GM15510 (cell line): ENCODE data around the gene ZBTB48.

Experiments
- POLR2A ChIP-seq: IDR thresholded peaks from 3 replicates; pipeline ENCODE4 v1.6.1; 2011; ENCODE audit warnings: borderline replicate concordance; ENCODE audit not compliant: insufficient read length; ENCODE audit errors: extremely low read depth

ZBTB48 gene

DNA sequence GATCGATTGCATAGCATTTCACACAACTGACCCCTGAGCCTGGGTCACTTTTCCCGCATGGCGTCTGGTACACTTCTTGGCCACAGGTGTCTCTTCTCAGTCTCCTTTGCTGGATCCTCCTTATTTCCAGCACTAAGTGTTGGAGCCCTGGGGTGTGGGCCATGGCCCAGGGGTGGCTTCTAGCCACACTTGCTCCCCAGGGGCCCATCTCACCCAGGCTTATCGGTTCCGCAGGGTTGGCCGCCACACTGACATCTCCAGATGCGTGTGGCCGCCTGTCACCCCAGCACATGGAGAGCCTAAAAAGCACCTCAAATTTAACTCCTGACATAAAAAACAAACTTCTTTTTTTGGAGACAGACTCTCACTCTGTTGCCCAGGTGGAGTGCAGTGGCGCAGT is 47.2 kb downstream of the ZBTB48 start:
- TF ChIP-seq POLR2A = no peak

DNA sequence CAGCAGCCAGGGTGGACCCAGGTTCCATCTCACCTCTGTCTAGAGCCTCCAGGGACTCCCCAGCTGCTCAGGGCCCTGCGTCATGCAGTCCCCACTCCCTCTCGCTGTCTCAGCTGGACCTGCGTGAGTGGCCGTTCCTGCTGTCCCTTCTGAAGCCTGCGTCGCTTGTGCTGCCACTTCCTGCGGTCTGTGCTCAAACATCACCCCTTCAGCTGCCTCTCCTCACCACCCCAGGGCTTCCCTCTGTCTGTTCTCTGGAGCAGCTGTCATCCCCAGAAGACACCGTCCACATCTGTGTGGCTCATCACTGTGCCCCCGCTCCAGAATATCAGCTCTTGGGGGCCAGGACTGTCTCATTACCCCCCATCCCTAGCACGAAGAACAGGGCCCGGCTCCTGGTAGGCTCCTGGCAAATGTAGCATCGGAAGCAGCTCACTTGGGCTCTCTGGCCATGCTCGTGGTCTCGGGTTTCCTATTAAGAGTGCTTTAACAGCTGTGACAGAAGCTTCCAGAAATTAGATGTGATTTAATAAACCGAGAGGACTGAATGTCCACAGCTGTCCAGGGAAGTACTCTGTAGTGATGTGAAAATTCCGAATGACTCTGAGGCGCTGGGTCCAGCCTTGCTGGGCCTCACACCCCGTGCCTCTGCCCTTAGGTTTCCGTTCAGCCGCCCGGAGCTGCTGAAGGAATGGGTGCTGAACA is 48.2 kb downstream of the ZBTB48 start:
- TF ChIP-seq POLR2A = no peak

DNA sequence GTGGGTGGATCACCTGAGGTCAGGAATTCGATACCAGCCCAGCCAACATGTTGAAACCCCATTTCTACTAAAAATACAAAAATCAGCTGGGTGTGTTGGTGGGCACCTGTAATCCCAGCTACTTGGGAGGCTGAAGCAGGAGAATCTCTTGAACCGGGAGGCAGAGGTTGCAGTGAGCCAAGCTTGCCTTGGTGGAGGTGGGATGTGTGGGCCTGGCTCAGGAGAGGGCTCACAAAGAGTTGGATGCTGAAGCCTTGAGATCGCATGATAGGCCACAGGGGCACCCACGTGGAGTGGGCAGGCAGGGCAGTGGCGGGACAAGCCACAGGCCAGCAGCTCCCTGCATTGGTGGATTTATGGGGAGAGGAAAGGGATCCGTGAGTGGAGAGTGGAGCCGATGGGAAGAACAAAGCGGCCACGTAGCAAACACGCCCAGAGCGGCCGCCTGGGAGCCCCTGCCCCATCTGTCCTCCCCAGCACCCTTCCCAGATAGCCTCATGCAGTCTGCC is 49.2 kb downstream of the ZBTB48 start:
- no peak for TF ChIP-seq POLR2A

DNA sequence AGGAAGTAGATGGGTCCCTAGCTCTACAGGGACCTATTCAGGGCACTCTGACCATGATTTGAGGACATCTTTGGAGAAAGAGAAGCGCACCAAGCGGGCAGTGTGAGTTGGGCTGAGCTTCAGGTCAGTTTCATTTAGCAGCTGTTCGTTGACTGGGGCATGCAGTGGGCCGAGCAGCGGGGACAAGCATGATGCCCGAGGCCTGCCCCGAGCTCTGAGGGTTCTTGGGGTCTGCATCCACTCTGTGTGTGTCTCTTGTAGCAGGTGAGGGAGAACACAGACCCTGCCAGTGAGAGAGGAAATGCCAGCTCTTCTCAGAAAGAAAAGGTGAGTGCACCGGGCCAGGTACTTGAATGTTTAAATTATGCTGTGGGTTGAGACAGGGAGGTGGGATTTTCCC is 50.2 kb downstream of the ZBTB48 start:
- no peak for TF ChIP-seq POLR2A

DNA sequence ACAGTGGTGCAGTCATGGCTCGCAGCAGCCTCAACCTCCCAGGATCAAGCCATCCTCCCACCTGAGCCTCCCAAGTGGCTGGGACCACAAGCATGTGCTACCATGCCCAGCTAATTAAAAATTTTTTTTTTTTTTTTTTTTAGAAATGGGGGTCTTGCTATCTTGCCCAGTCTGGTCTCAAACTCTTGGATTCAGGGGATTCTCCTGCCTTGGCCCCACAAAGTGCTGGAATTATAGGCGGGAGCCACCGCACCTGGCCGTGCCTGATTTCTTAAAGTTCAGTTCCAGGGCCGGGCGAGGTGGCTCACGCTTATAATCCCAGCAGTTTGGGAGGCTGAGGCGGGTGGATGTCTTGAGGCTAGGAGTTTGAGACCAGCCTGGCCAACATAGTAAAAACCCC is 51.3 kb downstream of the ZBTB48 start:
- TF ChIP-seq POLR2A = no peak

DNA sequence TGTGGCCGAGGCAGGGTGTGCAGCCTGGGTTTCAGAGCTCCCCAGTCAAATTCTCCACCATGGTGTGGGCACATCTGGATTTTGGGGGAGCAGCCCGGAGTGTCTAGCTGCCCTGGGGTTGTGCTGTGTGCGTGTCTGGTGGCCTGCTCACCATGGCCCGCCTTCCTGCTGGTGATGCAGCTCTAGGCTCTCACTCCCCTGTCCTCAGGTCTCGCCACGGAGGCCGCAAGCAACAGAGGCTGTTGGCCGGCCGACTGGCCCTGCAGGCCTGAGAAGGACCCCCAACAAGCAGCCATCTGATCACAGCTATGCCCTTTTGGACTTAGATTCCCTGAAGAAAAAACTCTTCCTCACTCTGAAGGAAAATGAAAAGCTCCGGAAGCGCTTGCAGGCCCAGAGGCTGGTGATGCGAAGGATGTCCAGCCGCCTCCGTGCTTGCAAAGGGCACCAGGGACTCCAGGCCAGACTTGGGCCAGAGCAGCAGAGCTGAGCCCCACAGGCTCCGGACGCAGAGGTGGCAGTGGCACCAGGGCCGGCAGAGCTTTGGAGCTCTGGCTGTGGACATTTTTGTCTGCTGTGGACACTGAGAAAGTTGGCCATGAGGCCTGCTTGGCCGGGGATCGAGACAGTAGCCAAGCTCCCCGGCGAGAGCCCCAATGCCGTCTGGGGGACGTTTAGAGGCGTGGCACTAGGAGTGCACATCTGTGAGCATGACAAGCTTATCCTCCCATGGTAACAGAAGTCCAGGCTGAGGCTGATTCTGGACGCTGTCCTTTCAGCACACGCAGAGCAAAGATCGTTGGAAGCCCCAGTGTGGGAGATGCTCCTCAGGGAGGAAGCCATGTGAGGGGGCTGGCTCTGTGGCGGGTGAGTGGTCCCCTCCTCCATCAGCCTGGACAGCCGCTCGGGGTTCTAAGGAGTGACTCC is 53.1 kb downstream of the ZBTB48 start:
- TF ChIP-seq POLR2A = no peak

DNA sequence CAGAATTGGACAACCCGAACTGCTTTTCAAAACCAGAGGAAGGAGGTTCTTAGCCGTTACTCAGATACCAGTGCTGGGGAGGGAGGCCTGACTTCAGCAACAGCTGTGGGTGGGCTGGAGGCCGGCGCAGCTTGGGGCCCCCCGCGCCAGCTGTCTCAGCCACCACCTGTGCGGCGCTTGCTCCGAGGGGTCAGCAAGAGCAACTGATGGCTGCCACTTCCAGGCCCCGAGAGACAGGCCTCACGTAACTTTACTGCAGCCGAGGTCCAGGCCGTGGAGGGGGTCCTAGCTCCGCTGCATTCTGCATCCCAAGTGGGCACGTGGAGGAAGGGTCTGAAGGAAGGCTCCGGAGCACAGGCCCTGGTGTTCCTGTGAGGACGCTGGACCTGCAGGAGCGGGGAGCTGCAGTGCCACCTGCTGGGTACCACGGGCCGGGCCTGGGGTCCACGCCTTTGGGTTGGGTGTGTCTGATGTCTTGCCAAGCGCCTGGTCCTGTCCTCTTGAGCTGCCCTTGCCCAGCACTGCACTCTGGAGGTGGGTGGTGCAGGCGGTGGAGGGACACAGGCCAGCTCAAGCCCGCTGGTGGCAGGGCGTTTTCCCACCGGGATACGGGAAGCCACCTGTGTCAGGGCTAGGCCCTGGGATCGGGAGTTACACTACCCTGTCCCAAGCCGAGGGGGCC is 54.7 kb downstream of the ZBTB48 start:
- no peak for TF ChIP-seq POLR2A

DNA sequence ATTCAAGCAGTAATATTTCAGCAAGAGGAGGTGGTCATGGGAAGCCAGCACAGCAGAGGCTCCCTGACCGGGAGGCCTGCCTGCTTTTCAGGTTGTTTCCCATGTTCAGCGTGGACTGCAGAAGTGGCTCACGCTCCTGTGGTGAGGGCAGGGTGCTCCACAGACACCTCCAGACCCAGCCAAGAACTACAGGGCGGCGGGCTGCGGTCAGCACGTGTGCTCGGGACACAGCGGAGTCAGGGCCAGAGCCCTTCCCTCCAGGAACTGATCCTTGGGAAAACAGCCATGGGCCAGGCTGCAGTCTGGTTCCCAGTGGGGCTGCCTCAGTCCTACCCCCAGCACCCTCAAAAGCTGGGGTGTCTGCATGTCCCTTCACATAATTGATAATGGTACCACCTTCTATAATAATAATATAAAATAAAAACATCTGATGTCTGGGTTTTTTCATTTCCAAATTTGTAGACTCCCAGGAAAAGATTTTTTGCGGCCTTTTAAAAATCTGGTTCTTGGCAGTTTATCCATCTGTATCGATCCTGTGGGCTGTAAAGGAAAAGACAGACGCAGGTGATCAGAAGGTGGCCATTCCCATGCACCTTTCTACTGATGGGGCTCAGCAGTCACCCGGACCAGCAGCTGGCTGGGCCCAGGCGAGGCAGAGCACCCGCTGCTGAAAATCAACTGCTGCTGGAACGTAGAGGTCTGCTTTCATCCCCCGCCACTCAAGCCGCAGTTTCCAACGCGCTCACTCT is 55.5 kb downstream of the ZBTB48 start:
- TF ChIP-seq POLR2A = no peak

DNA sequence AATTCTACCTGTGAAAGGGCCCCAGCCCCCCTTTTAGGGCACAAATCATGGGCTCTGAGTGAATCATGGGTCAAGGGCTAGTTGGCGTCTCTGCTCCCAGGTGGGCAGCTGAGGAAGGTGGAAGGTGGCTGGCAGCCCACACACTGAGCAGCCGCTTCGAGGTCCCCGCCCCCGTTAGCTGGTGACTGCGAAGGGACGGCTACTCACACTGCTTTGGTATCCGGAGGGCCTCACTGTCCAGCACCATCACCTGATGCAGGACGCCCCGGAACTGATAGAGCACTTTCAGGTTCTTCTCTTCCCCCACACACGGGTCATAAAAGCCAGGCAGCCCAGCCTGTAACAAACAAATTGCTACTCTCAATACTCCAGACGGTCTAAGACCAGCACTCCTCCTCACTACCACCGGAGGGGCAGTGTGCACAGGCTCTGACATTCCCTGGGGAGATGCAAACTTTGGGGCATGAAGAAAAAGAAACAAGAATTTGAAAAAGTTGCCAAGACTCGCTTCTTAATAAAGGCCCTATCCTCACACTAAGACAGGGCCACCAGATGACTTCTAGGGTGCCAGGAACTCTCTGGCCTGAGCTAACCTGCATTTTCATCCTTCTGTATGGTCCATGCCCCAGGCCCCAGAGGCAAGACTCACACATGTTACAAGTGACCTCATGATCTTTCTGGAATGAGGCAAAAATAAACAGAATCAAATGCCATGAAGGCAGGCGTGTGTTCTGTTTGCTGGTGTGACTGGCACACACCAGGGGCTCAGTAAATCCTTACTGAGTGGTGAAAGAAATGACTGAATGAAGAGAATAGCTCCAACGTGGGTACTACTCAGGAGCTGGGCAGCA is 56.3 kb downstream of the ZBTB48 start:
- TF ChIP-seq POLR2A = no peak

DNA sequence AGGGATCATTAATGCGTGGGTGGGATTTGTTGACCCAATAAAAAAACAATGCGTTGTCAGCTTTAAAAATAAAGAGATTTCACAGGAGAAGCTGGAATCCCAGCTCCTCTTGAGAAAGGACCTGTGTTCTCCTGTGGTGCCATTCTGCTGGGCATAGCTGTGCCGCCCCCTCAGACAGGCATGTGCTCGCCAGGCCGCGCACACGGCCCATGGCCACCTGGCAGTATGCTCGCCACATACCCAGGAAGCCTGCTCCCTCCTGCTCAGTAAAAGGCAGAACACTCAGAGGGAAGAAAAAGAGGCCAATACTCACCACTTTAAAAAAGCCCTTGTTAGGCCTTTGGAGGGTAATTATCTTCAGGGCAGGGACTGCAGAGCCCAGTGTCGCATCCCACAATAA is 58.0 kb downstream of the ZBTB48 start:
- no peak for TF ChIP-seq POLR2A

DNA sequence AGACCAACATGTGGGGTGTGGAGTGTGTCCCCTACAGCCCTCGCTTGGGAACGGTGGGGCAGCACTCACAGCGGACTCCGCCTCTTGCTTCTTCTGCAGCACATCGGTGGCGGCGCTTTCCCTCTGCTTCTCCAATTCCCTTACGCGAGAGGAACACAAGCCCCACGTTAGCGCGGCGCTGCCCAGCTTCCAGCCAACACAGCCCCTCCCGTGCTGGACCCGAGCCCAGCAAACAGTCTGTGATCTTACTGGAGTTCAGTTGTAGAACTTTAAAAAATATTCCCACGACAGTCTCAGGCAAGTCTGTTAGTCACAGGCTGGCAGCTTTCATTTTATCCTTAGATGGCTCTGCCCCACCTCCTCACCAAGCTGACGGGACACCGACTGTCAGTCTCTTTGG is 58.4 kb downstream of the ZBTB48 start:
- no peak for TF ChIP-seq POLR2A
